Measurements from ENCODE around the gene SPTB.

SPTB gene

DNA sequence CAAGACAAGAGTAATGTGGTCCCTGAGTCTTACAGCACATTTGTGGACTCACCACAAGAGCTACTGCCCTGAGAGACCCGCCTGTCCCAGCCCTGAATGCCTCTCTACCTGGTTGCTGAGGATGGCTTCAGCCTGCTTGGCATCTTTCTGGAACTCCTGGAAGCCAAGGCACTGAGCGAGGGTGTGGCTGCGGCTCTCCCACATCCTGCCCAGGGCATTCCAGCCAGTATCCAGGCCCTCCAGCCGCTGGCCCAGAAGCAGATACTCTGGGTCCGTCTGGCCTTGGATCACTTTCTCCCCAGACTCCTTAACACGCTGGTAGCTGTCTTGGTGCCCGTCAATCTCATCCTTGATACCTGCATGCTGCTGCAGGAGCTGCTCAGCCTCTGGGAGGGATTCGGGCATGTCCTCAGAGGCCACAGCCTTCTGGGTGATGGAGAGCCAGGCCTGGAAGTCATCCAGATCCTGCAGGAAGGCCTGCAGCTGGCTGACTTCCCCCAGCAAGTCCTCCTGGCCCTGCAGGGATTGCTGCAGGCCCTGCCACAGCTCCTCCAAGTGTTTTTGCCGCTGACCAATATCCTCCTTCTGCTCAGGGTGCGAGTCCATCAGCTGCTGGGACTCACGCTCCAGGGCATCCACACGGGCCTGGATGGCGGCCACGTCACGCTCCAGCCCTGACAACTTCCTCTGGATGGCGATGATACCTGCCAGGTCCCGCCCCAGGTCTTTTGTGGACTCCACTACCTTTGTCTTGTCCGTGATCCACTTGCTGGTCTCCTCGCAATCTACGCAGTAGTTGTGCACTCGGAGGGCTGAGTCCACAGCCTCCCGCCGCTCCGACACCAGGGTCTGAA is 93.2 kb downstream of the SPTB start:
- no peak for DNase-seq

DNA sequence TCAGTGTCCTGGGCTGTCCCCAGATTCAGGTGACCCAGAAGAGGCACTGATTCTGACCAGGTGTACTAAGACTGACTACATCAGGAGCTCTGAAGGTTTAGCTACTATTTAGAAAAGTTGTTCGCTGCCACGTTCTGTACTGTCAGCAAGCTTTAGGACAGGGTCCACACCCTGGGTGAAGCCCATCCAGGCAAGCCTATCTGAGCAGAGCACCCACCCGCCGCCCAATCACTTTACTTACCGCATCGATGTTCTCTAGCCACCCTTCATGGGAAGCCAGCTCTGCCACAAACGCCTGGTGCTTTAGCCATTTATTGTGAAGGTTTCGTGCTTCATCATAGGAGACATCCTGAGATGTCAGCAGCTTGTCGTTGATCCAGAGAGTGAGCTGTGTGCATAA is 95.7 kb downstream of the SPTB start:
- no peak for DNase-seq

DNA sequence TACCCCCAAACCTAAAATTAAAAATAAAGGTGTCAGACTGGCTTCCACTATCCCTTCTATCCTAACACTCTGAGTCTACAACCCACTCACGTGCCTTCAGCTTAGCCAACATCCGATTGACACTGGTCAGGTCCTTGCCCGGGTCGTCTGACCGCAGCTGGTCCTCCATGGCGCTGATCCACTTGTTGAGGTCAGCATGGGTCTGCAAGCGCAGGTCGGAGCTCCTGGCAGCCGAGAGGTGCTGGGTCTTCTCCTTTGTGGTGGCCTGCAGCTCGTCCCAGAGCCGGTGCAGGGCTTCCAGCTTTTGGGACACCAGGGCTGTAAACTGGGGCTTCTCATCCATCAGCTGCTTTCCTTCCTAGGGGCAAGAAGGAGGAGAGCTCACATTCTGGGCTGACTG is 97.5 kb downstream of the SPTB start:
- no peak for DNase-seq

DNA sequence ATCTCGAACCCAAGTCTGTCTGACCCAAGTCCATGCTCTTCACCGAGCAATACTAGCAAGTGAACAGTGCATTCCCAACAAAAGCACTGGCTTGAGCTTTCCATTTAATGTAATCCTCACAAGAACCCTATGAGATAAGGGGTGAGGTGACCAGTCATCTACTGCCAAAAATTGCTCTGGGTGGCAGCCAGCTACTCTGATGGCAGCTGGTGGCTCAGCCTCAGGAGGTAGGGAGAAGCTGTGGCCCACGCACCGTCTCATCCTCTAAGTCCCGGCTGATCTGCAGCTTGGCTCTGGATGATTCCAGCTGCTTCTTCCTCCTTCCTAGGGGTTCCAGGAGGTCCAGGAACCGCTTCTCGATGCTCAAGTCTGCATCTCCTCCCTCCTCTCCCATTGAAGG is 100.2 kb downstream of the SPTB start:
- DNase-seq: no peak

DNA sequence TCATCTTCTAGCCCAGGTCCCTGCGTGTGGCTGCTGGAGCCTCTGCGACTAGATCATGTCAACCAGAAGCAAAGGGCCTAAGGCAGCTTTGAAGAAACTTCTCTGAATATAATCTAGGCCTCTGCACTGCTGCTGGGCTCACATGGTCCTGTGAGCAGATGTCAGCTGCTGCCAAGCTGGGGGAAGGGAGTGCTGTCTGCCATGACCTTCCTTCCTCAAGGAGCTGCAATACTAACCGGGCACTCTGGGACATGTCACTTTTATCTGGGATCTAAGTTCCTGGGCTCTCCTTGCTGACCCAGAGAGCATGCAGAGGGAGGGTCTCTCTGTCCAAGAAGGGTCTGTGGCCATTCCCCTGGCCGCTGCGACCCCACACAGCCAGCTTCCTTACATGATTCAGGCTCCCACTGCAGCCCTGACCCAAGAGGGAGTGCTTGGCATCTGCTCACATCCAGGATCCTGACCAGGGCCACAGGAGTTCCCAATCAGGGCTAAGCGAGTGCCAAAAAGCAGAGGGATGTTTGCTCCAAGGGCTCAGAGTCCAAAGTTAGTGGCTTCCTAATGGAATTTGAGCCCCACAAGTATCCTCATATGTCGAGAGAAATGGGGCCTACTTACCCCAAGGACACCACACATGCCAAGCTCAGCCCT is 101.5 kb downstream of the SPTB start:
- DNase-seq: no peak

DNA sequence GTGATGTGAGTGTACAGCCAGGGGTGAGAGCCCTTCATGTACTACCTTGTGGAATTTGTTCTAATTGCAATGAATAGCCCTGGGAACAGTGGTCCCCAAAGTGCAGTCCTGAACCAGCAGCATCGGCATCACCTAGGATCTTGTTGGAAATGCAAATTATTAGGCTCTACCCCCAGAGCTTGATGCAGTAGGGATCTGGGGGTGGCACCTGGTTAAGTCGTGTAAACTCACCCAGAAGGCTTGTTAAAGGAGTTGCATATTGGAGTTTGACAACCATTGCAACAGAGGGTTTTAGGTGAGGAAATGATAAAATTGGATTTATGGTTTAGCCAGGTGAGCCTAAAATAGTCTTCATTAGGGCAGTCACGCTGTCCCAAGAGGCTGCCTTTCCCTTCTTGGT is 102.2 kb downstream of the SPTB start:
- DNase-seq: no peak

DNA sequence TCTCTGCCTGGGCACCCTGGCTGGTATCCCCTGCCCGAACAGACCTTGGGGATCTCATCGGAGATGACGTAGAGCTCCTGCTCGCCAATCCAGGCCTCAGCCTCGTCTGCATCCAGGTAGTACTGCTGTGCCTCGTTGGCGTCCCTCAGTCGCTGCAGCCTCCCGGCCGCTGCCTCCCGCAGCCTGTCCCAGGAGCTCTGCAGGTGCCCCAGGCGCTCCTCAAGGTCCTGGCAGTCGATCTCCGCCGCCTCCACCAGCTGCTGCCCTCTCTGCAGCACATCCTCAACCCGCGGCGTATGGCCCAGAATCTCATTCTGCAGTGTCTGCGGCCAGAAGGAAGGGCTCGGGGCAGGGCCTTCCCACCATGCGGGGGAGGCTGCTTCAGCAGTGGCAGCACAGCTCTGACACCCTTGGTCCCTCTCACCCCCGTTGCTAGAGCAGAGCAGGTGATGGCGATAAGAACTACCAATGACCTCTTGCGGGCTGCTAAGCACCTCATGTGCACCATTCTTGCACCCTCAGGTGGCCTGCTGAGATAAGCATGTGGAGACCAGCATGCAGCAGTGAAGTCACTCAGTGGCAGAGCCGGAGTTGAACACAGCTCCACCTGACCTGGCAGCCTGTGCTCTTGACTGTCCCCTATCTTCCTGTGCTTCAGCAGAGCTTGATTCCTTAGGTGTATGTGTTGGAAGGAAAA is 104.5 kb downstream of the SPTB start:
- no peak for DNase-seq

DNA sequence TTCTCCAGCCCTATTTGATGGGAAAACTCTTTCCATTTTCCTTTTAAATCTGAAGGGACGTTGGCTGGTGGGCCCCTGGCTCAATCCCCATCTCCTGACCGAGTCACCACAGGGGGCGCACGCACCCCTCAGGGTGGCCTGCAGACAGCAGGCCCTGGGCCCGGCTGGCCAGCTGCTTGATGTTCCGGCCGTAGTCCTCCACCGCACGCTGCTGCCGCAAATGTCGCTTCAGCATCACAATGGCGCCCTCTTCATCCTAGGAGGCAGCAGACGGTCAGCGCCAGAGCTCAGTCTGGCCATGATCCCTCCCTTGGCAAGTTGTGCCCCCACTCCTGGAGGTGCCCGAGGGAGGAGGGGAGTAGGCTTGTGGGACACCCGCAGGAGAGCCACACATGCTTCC is 105.4 kb downstream of the SPTB start:
- no peak for DNase-seq

DNA sequence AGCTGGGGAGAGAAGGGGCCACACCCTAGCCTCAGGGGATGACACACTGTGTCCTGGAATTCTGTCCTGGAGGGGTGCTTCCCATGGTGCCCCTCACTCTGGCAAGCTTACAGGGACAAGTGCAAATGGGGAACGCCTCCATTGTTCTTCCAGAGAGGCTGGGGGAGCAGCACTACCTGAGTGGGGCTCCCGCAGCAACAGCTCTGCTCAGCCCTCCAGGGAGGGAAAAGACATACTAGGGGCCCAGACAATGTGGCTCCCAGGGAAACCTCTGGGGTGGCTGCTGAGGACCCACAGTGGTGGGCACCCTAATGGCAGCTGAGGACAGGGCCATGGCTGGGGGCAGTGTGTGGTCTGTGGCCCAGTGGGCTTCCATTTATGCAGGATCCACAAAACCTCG is 106.1 kb downstream of the SPTB start:
- DNase-seq: no peak

DNA sequence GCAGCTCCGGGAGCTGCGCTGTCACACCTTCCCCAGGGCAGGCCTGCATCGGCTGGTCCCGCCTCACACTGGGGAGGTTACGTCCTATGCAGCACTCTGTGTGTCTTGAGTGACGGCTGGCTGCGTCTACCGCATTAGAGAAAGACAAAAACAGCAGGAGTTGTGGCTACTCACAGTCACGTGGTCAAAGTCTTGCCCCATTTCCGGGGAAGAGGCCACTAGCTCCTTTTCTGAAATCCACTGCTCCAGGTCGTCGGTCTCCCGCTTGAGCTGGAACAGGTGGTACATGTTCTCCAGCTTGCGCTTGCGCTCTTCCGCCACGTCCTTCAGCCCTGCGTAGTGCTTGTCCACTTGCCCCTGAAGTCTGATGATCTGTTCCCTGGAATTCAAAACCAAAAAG is 106.7 kb downstream of the SPTB start:
- no peak for DNase-seq

DNA sequence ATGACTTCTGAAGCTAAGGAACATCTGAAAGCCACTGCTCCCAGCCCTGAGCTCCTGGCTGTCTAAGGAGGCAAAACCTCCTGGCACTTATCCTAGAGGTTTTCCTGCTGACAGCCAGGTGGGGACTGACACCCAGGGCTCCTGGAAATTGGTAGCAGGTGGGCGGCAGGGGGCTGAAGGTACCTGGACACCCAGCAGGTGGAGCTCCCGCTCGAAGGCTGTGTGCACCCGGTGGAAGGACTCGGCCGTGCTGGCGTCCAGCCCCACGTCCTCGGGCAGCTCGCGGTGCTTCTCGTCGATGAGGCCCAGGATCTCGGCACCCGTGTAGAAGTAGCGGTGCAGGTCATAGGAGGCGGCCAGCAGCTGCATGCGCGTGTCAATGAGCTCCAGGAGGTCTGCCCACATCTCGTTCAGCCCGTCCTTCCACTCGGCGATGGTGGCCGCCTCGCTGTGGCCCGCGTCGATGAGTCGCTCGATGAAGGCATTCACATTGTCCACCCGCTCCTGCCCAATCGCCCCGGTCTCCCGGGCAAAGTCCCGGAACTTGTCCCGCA is 107.2 kb downstream of the SPTB start:
- peak; percentile 6 for DNase-seq

DNA sequence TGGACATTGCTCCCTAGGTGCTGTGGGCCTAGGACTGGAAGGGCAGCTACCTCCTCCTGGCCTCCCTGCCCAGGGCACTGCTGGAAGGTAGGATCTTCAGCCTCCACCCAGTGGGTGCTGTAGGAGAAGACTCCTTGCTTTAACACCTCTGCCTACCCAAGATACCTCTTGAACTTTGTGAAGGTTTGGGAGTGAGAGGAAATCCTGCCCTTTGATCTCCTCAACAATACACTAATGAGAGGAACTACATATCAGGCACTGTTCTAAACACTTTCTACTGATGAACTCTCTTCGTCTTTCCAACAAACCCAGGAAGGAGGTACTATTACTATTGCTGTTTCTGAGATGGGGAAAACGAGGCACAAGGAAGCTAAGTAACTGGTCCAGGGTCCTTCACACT is 108.5 kb downstream of the SPTB start:
- DNase-seq: no peak

DNA sequence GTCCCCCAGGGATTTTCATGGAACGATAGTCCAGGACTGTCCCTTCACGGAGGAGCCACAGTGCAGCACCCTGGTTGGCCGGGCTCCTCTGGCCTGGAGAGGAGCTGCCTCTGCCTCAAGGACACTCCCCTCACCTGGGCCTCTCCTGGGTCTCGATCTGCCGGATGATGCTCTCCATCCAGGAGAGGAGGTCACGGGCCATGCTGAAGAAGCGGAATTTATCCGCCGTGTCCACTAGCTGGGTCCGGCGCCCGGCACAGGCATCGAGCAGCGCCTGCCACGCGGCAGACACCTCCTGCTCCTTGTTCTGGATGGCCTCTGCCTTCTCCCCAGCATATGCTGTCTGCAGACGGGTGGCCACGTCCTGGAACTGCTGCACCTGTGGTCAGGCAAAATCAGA is 109.0 kb downstream of the SPTB start:
- no peak for DNase-seq

DNA sequence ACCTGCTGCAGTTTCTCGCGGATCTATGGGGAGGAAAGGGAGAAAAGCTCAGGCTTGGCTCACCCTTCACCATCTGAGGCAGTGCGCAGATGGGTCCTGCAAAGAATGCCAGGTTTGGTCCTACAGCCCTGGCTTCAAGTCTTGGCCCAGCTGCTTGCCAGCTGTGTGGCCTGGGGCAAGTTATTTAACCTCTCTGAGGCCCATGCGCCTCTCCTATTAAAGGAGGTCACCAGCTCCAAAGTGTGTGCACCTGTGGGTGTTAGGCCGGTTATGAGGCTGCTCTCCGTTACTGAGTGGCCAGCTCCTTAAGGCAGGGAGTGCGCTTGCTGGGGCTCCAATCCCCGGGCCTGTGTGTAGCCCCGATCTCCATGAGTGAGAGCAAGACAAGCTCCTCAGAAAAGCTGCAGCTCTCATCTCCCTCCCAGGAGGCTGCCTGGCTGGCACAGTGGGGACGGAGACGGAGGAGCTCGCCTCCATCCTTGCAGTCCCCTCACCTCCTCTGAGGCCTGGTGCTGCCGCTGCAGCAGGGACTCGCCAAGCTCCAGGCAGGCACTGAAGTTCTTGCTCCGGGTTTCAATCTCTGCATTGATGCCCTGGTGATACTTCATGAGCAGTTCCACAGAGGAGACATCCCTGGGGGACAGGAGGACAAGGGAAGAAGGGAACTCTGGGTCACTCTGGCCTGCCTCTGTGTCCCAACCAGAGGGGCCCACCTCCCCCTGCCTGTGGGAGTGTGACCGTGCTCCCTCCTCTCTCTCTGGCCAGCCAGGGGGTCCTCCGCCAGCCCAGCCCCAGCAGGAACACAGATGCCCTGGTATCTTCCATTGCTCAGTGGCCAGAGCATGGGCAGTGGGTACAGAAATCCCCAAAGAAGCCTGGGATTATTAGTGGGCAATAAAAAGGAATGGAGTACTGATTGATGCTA is 110.3 kb downstream of the SPTB start:
- no peak for DNase-seq

DNA sequence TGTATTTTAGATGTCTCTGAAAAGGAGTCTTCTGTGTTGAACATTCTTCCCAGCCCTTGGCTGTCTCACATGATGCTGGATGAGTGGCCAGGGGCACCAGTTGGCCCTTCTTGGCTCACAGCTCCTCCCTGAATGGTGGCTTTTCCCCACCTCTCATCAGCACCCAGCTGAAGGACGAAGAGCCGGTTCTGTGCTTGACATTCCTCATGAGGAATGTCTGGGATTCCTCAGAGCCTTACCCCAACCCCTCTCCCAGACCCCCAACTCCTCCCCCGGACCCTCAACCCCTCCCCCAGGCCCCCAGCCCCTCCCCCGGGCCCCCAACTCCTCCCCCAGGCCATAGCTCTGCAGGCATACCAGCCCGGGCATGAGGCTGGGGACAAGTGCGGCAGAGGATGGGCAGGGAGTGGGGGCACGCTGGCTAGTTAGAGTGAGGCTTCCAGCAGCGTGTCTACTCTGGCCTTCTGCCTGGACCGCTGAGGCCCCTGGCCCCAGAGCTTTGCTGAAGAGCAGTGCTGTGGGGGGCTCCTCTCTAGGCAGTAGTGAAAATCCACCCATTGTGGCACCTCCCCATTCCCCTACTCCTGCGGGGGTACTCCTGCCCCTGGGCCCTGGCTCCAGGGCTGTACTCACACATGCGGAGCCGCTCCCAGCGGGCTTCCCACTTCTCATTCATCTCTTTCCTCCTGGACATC is 111.2 kb downstream of the SPTB start:
- no peak for DNase-seq

DNA sequence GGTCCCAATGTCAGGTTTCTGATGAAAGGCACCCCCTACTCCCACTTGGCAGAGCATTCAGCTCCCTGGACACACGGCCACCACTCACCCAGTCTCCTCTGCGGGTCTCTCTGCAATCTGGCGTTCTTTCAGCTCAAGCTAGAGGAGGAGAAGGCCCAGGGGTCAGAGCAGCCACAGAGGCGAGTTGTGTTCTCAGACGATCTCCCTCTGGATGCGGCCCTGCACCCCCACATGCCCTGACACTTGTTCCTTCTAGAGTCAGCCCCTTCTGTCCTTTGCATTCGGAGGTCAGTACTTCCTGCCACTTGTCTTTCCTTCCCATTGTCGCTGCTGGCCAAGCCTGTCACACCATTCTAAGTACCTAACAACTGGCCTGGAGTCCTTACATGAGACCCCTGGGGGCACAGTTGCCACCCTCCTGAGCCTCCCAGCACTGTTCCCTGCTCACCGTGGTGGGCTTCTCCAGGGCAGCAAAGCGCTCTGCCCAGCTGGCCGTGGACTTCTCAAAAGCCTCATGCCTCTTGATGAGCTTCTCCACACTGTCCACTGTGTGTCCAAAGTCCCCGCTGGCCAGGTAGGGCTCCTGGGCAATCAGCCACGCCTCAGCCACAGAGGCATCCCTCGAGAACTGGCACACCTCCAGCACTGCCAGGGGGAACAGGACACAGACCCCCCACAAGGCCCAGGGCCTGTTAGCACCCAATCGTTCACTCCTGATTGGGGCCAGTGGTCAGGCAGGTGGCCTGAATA is 112.3 kb downstream of the SPTB start:
- no peak for DNase-seq

DNA sequence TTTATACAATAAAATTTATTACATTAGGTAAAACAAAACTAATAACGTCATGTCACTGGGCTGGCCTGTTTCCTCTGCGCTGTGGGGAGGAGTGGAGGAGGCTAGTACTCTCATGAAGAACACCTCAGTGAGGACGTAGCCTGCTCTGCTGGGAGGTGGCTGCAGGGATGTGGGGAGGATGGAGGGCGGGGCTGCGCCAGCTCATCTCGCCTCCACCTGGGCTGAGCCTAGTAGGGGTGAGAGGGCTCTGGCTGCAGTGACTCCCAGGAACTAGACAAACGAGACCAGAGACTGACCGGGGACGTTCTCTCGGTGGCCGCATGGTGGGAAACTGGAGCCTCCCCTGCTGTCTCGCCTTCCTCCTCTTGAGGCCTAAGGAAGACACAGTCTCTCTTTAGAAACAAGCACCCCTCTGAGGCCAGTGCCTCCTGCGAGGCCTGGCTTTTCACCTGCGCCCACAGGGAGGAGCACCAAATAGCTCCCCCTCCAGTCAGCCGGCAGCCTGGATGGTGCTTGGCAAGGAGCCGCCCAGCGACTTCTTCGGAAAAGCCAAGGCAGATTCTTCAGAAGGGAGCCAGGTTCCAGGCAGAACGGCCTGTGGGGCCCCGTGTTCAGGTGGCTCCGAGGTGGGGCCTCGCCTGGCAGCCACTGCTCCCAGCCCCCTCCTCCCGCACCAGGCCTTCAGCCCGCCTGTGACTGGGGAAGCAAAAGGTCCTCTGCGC is 113.1 kb downstream of the SPTB start:
- DNase-seq: no peak

DNA sequence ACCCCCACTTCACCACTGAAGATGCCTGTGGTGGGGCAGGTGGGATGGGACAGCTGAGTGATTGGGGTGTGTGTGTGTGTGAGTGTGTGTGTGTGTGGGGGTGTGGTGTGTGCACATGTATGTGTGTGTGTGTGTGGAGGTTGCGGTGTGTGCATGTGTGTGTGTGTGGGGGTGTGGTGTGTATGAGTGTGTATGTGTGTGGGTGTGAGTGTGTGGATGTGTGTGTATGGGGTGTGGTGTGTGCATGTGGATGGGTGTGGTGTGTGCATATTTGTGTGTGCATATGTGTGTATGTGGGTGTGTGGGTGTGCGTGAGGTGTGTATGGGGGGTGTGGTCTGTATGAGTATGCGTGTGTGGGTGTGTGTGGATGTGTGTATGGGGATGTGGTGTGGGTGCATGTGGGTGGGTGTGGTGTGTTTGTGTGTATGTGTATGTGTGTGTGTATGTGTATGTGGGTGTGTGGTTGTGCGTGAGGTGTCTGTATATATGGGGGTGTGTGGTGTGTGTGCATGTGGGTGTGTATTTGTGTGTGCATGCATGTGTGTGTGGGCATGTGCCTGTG is 113.9 kb downstream of the SPTB start:
- no peak for DNase-seq

DNA sequence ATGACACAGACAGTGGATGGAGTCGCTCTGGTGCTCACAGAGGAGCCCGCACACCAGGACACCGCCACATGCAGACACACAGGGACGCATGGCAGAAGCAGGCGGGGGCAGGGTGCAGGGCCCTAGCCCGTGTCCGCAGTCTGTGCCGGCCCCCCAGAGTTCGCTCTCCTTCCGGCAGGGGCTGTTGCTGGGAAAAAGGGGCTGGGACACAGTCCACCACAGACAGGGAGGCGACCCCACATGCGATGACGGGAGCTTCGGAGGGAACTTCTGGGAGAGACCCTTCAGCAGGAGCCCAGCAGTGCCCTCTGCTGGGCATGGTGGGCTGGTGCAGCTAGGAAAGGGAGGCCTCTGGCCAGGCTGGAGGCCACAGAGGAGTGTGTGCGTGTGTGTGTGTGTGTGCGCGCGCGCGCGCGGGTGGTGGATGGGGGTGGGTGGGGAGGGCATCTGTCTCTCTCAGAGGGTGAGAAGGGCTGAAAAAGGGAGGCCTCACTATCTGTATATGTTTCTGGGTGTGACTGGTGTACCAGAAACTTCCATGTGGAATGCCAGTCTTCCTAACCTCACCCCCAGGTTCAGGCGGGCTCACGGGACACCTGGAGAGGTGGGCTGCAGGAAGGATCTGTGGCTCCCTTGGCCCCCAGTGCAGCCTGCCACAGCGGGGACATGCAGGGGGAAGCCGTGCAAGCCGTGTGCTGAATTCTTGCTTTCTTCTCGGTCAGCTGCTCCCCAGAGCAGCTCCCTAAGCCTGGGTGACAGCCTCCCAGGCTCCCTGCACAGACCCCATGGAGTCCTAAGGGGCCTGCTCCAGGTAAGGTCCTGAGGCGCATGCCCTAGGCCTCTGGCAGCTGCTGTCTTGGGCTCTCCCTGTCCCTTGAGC is 114.8 kb downstream of the SPTB start:
- DNase-seq: peak; percentile 76
